Endothelial cell of umbilical vein (primary cell): ENCODE results near the gene TERF2IP.

Experiments
- EZH2 ChIP-seq: IDR thresholded peaks from 2 replicates; pipeline ENCODE4 v1.6.1; 2012; ENCODE audit warnings: borderline replicate concordance, low read depth, mild to moderate bottlenecking, moderate library complexity, low read length, inconsistent platforms; ENCODE audit not compliant: severe bottlenecking
- GATA2 ChIP-seq: IDR thresholded peaks from 2 replicates; pipeline ENCODE4 v1.7.0; 2011; ENCODE audit warnings: low read depth, mild to moderate bottlenecking, moderate library complexity, mixed read lengths, low read length; ENCODE audit not compliant: insufficient read length, insufficient read depth
- JUN ChIP-seq: IDR thresholded peaks from 2 replicates; pipeline ENCODE4 v1.6.1; 2011; ENCODE audit warnings: borderline replicate concordance, low read depth; ENCODE audit not compliant: insufficient read length, insufficient read depth
- POLR2A ChIP-seq: IDR thresholded peaks from 2 replicates; pipeline ENCODE4 v1.6.1; 2012; ENCODE audit warnings: low read depth, mild to moderate bottlenecking, control low read depth, low read length
- POLR2AphosphoS5 ChIP-seq: IDR thresholded peaks from 2 replicates; pipeline ENCODE4 v1.6.1; 2012; ENCODE audit warnings: low read depth, mild to moderate bottlenecking, control low read depth, low read length, moderate library complexity; ENCODE audit not compliant: insufficient read depth
- TF ChIP-seq, protein P1 (sequence below), 2 donors: IDR thresholded peaks; 1 replicate in 1 of 2; 2 replicates in 1 of 2; pipeline ENCODE4 v1.5.1; 2011; ENCODE audit warnings: low read length in 2 of 2, mild to moderate bottlenecking in 2 of 2, moderate library complexity in 2 of 2, control low read depth in 1 of 2, inconsistent platforms in 1 of 2, low read depth in 1 of 2; ENCODE audit not compliant: insufficient read depth in 1 of 2; ENCODE audit errors: extremely low read depth in 1 of 2
- TF ChIP-seq, protein P2 (sequence below): IDR thresholded peaks from 2 replicates; pipeline ENCODE4 v1.6.1; 2011; ENCODE audit not compliant: insufficient read depth, insufficient read length

DNA sequence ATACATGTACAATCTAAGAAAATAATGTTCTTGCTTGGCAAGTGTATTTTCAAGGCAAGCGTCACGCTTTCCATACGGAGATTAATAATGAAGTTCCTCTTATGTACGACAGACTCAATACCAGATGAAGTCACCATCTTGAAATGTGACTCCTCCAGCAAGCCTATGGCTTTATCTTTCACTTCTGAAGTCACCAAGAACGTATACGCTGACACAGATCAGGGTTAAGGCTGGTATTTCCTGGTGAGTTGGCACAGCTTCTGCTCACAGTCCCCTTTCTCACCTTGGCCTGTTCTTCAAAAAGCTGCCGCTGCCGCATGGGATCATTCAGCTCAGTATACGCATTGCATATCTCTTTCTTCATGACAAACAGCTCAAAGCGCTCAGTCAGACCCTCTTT lies 18.4 kb upstream of the TERF2IP start:
- TF ChIP-seq POLR2A (no peak), POLR2AphosphoS5 (no peak), EZH2 (no peak), JUN (no peak), GATA2 (no peak)
- TF ChIP-seq, protein P1, sequence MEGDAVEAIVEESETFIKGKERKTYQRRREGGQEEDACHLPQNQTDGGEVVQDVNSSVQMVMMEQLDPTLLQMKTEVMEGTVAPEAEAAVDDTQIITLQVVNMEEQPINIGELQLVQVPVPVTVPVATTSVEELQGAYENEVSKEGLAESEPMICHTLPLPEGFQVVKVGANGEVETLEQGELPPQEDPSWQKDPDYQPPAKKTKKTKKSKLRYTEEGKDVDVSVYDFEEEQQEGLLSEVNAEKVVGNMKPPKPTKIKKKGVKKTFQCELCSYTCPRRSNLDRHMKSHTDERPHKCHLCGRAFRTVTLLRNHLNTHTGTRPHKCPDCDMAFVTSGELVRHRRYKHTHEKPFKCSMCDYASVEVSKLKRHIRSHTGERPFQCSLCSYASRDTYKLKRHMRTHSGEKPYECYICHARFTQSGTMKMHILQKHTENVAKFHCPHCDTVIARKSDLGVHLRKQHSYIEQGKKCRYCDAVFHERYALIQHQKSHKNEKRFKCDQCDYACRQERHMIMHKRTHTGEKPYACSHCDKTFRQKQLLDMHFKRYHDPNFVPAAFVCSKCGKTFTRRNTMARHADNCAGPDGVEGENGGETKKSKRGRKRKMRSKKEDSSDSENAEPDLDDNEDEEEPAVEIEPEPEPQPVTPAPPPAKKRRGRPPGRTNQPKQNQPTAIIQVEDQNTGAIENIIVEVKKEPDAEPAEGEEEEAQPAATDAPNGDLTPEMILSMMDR (IDR thresholded peaks at IDR 0.05; ENCODE audit: extremely low read depth in 1 of 2, insufficient read depth in 1 of 2, low read depth in 1 of 2, low read length in 2 of 2): no peak
- TF ChIP-seq, protein P2, sequence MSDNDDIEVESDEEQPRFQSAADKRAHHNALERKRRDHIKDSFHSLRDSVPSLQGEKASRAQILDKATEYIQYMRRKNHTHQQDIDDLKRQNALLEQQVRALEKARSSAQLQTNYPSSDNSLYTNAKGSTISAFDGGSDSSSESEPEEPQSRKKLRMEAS: no peak
